HEK293 (cell line): ENCODE data around the gene SIMC1.

ENCODE experiments used
- CTCF ChIA-PET: fragments of 350-600 bp; formaldehyde crosslinking; extraction: SDS; loops from one replicate; lab custom pipeline; 2021; ENCODE audit warnings: antibody characterized with exemption; lab: Yijun Ruan, JAX
- POLR2A ChIA-PET: fragments of 300-600 bp; formaldehyde crosslinking; extraction: SDS; loops from one replicate; lab custom pipeline; 2020; ENCODE audit warnings: antibody characterized with exemption, inconsistent platforms; lab: Yijun Ruan, JAX
- H3K27ac ChIP-seq: fragments of 200-500 bp; sonication (Bioruptor generic); 2 replicates; pipeline ENCODE4 v1.5.1; 2014; ENCODE audit warnings: low read depth, low read length, control low read depth, inconsistent platforms; ENCODE audit errors: extremely low read depth
- H3K36me3 ChIP-seq, 2 experiments: fragments of 200-500 bp in 1 of 2; sonication (Bioruptor generic) in 1 of 2; 1 replicate in 1 of 2; 2 replicates in 1 of 2; pipeline ENCODE4 v1.5.1; 2014 to 2017; ENCODE audit warnings: inconsistent platforms in 2 of 2, low read length in 2 of 2; ENCODE audit not compliant: control insufficient read depth in 2 of 2, insufficient read depth in 1 of 2
- H3K4me1 ChIP-seq: fragments of 200-500 bp; sonication (Bioruptor generic); 2 replicates; pipeline ENCODE4 v1.5.1; 2014; ENCODE audit warnings: mild to moderate bottlenecking, low read length, inconsistent platforms; ENCODE audit not compliant: control insufficient read depth, insufficient read depth
- H3K4me3 ChIP-seq: 2 replicates; pipeline ENCODE4 v1.5.1; 2011; ENCODE audit warnings: low read depth, mild to moderate bottlenecking, control low read depth, low read length, moderate library complexity
- H3K9me3 ChIP-seq: fragments of 200-500 bp; sonication (Bioruptor generic); 2 replicates; pipeline ENCODE4 v1.5.1; 2014; ENCODE audit warnings: low read depth, low read length, inconsistent platforms; ENCODE audit not compliant: control insufficient read depth, insufficient read depth
- ELK4 ChIP-seq: IDR thresholded peaks from 2 replicates; pipeline ENCODE4 v1.6.1; 2011; ENCODE audit warnings: mild to moderate bottlenecking, low read depth, low read length, borderline replicate concordance
- HOXC10 ChIP-seq: sonication (generic); formaldehyde crosslinking; IDR thresholded peaks from 2 replicates; pipeline ENCODE4 v1.8.1; 2023; ENCODE audit warnings: mild to moderate bottlenecking, missing genetic modification reagents
- KLF16 ChIP-seq: fragments of 450-650 bp; formaldehyde crosslinking; IDR thresholded peaks from 2 replicates; pipeline ENCODE4 v1.5.1; 2017; ENCODE audit warnings: missing biosample characterization, missing genetic modification characterization
- KLF9 ChIP-seq: fragments of 450-650 bp; formaldehyde crosslinking; IDR thresholded peaks from 2 replicates; pipeline ENCODE4 v1.5.1; 2016; ENCODE audit warnings: missing biosample characterization, missing genetic modification characterization, low read depth
- OVOL3 ChIP-seq: fragments of 450-650 bp; formaldehyde crosslinking; IDR thresholded peaks from 2 replicates; pipeline ENCODE4 v1.5.1; 2016; ENCODE audit warnings: missing biosample characterization, missing genetic modification characterization
- ZBTB20 ChIP-seq: fragments of 450-650 bp; formaldehyde crosslinking; IDR thresholded peaks from 2 replicates; pipeline ENCODE4 v1.5.1; 2016; ENCODE audit warnings: missing biosample characterization, missing genetic modification characterization
- ZBTB7A ChIP-seq: fragments of 450-650 bp; formaldehyde crosslinking; IDR thresholded peaks from 2 replicates; pipeline ENCODE4 v1.5.1; 2016; ENCODE audit warnings: low read depth, missing biosample characterization, missing genetic modification characterization
- ZEB2 ChIP-seq: fragments of 450-650 bp; formaldehyde crosslinking; IDR thresholded peaks from 2 replicates; pipeline ENCODE4 v1.5.1; 2016; ENCODE audit warnings: missing biosample characterization, missing genetic modification characterization
- ZNF10 ChIP-seq: fragments of 450-650 bp; formaldehyde crosslinking; IDR thresholded peaks from 2 replicates; pipeline ENCODE4 v1.5.1; 2017; ENCODE audit warnings: missing biosample characterization, missing genetic modification characterization
- ZNF132 ChIP-seq: fragments of 450-650 bp; formaldehyde crosslinking; IDR thresholded peaks from 2 replicates; pipeline ENCODE4 v1.5.1; 2017; ENCODE audit warnings: missing biosample characterization, missing genetic modification characterization, borderline replicate concordance
- ZNF140 ChIP-seq: fragments of 450-650 bp; formaldehyde crosslinking; IDR thresholded peaks from 2 replicates; pipeline ENCODE4 v1.5.1; 2016; ENCODE audit warnings: missing biosample characterization, missing genetic modification characterization
- ZNF148 ChIP-seq: fragments of 450-650 bp; formaldehyde crosslinking; IDR thresholded peaks from 2 replicates; pipeline ENCODE4 v1.5.0; 2017; ENCODE audit warnings: missing biosample characterization, missing genetic modification characterization, borderline replicate concordance
- ZNF19 ChIP-seq: fragments of 450-650 bp; formaldehyde crosslinking; IDR thresholded peaks from 2 replicates; pipeline ENCODE4; 2016; ENCODE audit warnings: missing biosample characterization, missing genetic modification characterization, low read depth
- ZNF221 ChIP-seq: fragments of 450-650 bp; formaldehyde crosslinking; IDR thresholded peaks from 2 replicates; pipeline ENCODE4 v1.5.1; 2017; ENCODE audit warnings: missing biosample characterization, missing genetic modification characterization, borderline replicate concordance
- ZNF292 ChIP-seq: fragments of 450-650 bp; formaldehyde crosslinking; IDR thresholded peaks from 2 replicates; pipeline ENCODE4 v1.5.1; 2016; ENCODE audit warnings: low read depth, missing biosample characterization, missing genetic modification characterization, borderline replicate concordance
- ZNF37A ChIP-seq: fragments of 450-650 bp; IDR thresholded peaks from 2 replicates; pipeline ENCODE4 v1.5.1; 2018; ENCODE audit warnings: missing biosample characterization, missing genetic modification characterization
- ZNF518A ChIP-seq: fragments of 450-650 bp; formaldehyde crosslinking; conservative IDR thresholded peaks from 2 replicates; pipeline ENCODE4 v1.5.1; 2016; ENCODE audit warnings: low read depth, missing biosample characterization, missing genetic modification characterization
- ZNF558 ChIP-seq: fragments of 450-650 bp; formaldehyde crosslinking; IDR thresholded peaks from 2 replicates; pipeline ENCODE4 v1.5.1; 2016; ENCODE audit warnings: missing biosample characterization, missing genetic modification characterization
- ZNF639 ChIP-seq: fragments of 450-650 bp; formaldehyde crosslinking; IDR thresholded peaks from 2 replicates; pipeline ENCODE4 v1.5.1; 2016; ENCODE audit warnings: missing biosample characterization, missing genetic modification characterization
- ZSCAN23 ChIP-seq: fragments of 450-650 bp; formaldehyde crosslinking; IDR thresholded peaks from 2 replicates; pipeline ENCODE4 v1.5.1; 2016; ENCODE audit warnings: missing biosample characterization, missing genetic modification characterization

Gene SIMC1

GRCh38 chr5:176384366-176384930 is 146.2 kb downstream of the SIMC1 start:
- H3K4me1 ChIP-seq, result no peaks in the 10 kb centered on the region
- CTCF ChIA-PET, result no interaction called here
- no peaks in the 10 kb centered on the region for H3K9me3 ChIP-seq
- TF ChIP-seq ZNF292 (tag by site-specific recombination), result no peak
- TF ChIP-seq ELK4, result no peak
- TF ChIP-seq KLF9 (tag by site-specific recombination), result no peak
- no peak for TF ChIP-seq ZEB2 (tag by site-specific recombination)
- TF ChIP-seq KLF16 (tag by site-specific recombination), result no peak
- TF ChIP-seq ZNF558, result no peak
- TF ChIP-seq ZBTB7A (tag by site-specific recombination), result no peak
- TF ChIP-seq ZNF140, result no peak
- TF ChIP-seq ZNF19 (tag by site-specific recombination), result no peak
- no peak for TF ChIP-seq ZNF10 (tag by site-specific recombination)
- no peak for TF ChIP-seq ZBTB20 (tag by site-specific recombination)
- TF ChIP-seq ZNF639 (tag by site-specific recombination), result no peak
- TF ChIP-seq ZNF37A (tag by site-specific recombination), result no peak
- peaks cover 0 to 68% of the 10 kb centered on the region in 2 experiments; a peak in 2 of 3 replicates for H3K36me3 ChIP-seq
- H3K4me3 ChIP-seq, result no peak overlapping the region
- POLR2A ChIA-PET, result no interaction called here
- H3K27ac ChIP-seq, result no peak overlapping the region

GRCh38 chr5:176384991-176385390 is 146.8 kb downstream of the SIMC1 start:
- no peak overlapping the region for H3K27ac ChIP-seq
- H3K4me1 ChIP-seq, result no peaks in the 10 kb centered on the region
- ChIA-PET POLR2A (no interaction called here), CTCF (no interaction called here)
- no peaks in the 10 kb centered on the region for H3K9me3 ChIP-seq
- H3K36me3 ChIP-seq, result peaks cover 0 to 66% of the 10 kb centered on the region in 2 experiments; a peak in 2 of 3 replicates
- TF ChIP-seq HOXC10 (CRISPR knock-in tag) (no peak), ZNF132 (tag by site-specific recombination) (no peak), ZNF518A (tag by site-specific recombination) (no peak), OVOL3 (no peak), ZNF292 (tag by site-specific recombination) (no peak), ZSCAN23 (no peak), ZNF148 (tag by site-specific recombination) (no peak), ZNF221 (tag by site-specific recombination) (no peak)
- no peak overlapping the region for H3K4me3 ChIP-seq
